Duodenal mucosa (tissue), 2 donors: Measurements from ENCODE around the gene CMPK2.

ENCODE experiments used
- H3K27ac ChIP-seq: one replicate; pipeline ENCODE4 v1.7.0; 2013; ENCODE audit warnings: low read depth, low read length
- H3K27me3 ChIP-seq, 2 donors: one replicate each; pipeline ENCODE4 v1.7.0; 2013; ENCODE audit warnings: low read length in 2 of 2, control low read depth in 1 of 2; ENCODE audit not compliant: insufficient read depth in 2 of 2, control insufficient read depth in 1 of 2
- H3K36me3 ChIP-seq, 2 donors: one replicate each; pipeline ENCODE4 v1.7.0; 2013; ENCODE audit warnings: low read length in 2 of 2, control low read depth in 1 of 2; ENCODE audit not compliant: insufficient read depth in 2 of 2, control insufficient read depth in 1 of 2
- H3K4me1 ChIP-seq, 2 donors: one replicate each; pipeline ENCODE4 v1.7.0; 2013; ENCODE audit warnings: low read length in 2 of 2, control low read depth in 1 of 2; ENCODE audit not compliant: insufficient read depth in 2 of 2, control insufficient read depth in 1 of 2
- H3K4me3 ChIP-seq, 2 donors: one replicate each; pipeline ENCODE4 v1.7.0; 2013; ENCODE audit warnings: low read length in 2 of 2, low read depth in 1 of 2
- H3K9ac ChIP-seq, 2 donors: one replicate each; pipeline ENCODE4 v1.7.0; 2013; ENCODE audit warnings: low read length in 2 of 2, low read depth in 1 of 2
- H3K9me3 ChIP-seq, 2 donors: one replicate each; pipeline ENCODE4 v1.7.0; 2013; ENCODE audit warnings: low read length in 2 of 2, control low read depth in 1 of 2; ENCODE audit not compliant: control insufficient read depth in 1 of 2

The CMPK2 gene

DNA sequence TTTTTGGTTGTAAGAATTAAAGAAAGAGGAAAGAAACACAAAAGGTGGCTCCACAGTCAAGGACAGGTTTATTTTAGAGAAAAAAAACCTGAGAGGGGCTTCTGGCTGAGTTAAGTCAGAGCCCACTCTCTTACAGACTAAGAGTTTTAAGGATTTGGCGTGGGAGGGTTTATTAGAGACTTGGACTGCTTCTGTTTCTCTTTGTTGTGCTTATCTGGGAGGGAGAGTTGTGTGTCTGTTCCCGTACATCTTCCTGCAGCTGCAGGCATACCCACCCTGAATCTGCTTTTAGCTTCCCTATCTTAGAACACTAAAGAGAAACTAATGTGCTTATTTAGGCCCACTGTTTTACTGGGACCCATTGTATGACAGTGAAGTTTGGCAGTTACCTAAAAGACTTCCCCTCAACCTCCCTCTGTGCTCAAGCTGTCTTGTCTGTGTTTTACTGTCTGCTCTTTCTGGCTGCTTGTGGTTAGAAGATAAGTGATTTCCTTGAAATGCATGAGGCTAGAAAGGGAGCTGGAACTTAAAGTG lies 14.6 kb upstream of the CMPK2 start:
- H3K4me3 ChIP-seq, result no peak overlapping the region
- H3K27ac ChIP-seq, result no peak overlapping the region
- no peaks in the 10 kb centered on the region for H3K27me3 ChIP-seq
- no peak overlapping the region for H3K9ac ChIP-seq
- H3K4me1 ChIP-seq, result peaks cover 7 to 15% of the 10 kb centered on the region in 2 donors
- H3K9me3 ChIP-seq, result no peaks in the 10 kb centered on the region
- no peaks in the 10 kb centered on the region for H3K36me3 ChIP-seq

DNA sequence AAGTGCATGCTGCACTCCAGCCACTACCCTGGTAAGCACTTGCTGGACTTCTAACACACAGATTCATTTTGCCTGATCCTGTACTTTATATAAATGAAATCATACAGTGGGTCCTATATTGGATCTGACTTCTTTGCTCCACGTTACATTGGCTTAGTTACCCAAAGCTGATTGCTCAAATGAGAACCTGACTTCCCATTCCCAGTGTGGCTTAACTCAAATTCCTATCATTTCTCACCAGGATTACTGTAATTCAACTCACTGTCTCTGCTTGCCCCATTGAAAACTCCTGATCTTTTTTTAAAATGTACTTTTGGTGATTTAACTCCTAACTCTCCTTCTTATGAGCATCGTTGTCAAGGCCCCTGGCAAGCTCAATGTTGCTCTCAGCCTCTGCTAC lies 13.3 kb upstream of the CMPK2 start:
- H3K9ac ChIP-seq, result no peak overlapping the region
- no peaks in the 10 kb centered on the region for H3K36me3 ChIP-seq
- H3K4me1 ChIP-seq, result peaks cover 7 to 15% of the 10 kb centered on the region in 2 donors
- no peak overlapping the region for H3K27ac ChIP-seq
- no peaks in the 10 kb centered on the region for H3K27me3 ChIP-seq
- no peaks in the 10 kb centered on the region for H3K9me3 ChIP-seq
- peak overlapping the region in 1 of 2 donors; percentile 4 for H3K4me3 ChIP-seq

- peaks cover 7 to 15% of the 10 kb centered on the region in 2 donors for H3K4me1 ChIP-seq
- H3K9me3 ChIP-seq, result no peaks in the 10 kb centered on the region
- no peaks in the 10 kb centered on the region for H3K27me3 ChIP-seq
- no peak overlapping the region for H3K27ac ChIP-seq
- no peak overlapping the region for H3K9ac ChIP-seq
- no peaks in the 10 kb centered on the region for H3K36me3 ChIP-seq
- H3K4me3 ChIP-seq, result peak overlapping the region in 1 of 2 donors; percentile 4
Measured at GRCh38 chr2:6878549-6878948, 12.8 kb upstream of the CMPK2 start.

- no peak within 1 kb of the TSS for H3K27ac ChIP-seq
- no peaks in the 10 kb centered on the region for H3K27me3 ChIP-seq
- H3K36me3 ChIP-seq, result no peaks in the 10 kb centered on the region
- peak within 1 kb of the TSS; percentile 60 to 63 for H3K4me3 ChIP-seq
- H3K9me3 ChIP-seq, result no peaks in the 10 kb centered on the region
- H3K9ac ChIP-seq, result peak within 1 kb of the TSS in 1 of 2 donors; percentile 54
- peaks cover 7 to 15% of the 10 kb centered on the region in 2 donors for H3K4me1 ChIP-seq
Measured at GRCh38 chr2:6877402-6878304, 11.9 kb upstream of the CMPK2 start, which contains the start of gene RSAD2. RSAD2 (plus strand) TSS chr2:6877777; CDS start chr2:6877801, 24 bp downstream.

GRCh38 chr2:6876309-6876708 lies 10.6 kb upstream of the CMPK2 start:
- peaks cover 7 to 15% of the 10 kb centered on the region in 2 donors for H3K4me1 ChIP-seq
- H3K36me3 ChIP-seq, result no peaks in the 10 kb centered on the region
- no peaks in the 10 kb centered on the region for H3K27me3 ChIP-seq
- H3K9ac ChIP-seq, result no peak overlapping the region
- no peaks in the 10 kb centered on the region for H3K9me3 ChIP-seq
- no peak overlapping the region for H3K27ac ChIP-seq
- no peak overlapping the region for H3K4me3 ChIP-seq

DNA sequence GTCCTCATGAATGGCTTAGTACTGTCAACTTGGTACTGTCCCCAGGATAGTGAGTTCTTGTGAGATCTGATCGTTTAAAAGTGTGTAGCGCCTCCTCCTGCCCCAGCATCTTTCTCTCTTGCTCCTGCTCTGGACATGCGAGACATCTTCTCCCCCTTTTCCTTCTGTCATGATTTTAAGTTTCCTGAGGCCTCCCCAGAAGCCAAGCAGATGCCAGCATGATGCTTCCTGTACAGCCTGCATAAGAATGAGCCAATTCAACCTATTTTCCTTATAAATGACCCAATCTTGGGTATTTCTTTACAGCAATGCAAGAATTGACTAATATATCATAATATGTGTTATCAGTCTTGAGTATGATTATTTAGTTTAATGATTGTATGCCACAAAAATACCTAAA lies 8.3 kb upstream of the CMPK2 start:
- Histone ChIP-seq H3K27me3 (no peaks in the 10 kb centered on the region), H3K27ac (no peak overlapping the region), H3K4me3 (no peak overlapping the region), H3K4me1 (peaks cover 7 to 15% of the 10 kb centered on the region in 2 donors), H3K9me3 (no peaks in the 10 kb centered on the region), H3K9ac (no peak overlapping the region), H3K36me3 (no peaks in the 10 kb centered on the region)

DNA sequence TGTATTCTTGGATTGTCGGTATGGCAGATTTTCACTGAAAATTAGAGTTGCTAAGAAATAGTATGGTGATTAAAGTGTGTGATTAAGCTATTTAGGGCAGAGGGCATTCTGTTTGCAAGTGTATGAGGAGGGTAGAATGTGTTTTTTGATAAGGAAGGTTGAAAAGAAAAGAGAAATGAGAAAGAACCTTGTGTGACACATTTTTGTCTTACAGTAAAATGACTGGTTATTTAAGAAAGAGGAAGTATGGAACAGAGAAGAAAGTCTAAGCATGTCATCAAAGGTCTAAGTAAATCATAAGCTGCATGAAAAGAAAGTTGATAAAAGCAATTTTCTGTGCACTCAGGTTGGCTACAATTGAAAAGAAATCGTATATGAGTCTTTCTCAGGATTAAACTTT lies 6.7 kb upstream of the CMPK2 start:
- Histone ChIP-seq H3K36me3 (no peaks in the 10 kb centered on the region), H3K4me3 (no peak overlapping the region), H3K27me3 (no peaks in the 10 kb centered on the region), H3K4me1 (peaks cover 0 to 3% of the 10 kb centered on the region in 2 donors), H3K27ac (no peak overlapping the region), H3K9ac (no peak overlapping the region), H3K9me3 (no peaks in the 10 kb centered on the region)

DNA sequence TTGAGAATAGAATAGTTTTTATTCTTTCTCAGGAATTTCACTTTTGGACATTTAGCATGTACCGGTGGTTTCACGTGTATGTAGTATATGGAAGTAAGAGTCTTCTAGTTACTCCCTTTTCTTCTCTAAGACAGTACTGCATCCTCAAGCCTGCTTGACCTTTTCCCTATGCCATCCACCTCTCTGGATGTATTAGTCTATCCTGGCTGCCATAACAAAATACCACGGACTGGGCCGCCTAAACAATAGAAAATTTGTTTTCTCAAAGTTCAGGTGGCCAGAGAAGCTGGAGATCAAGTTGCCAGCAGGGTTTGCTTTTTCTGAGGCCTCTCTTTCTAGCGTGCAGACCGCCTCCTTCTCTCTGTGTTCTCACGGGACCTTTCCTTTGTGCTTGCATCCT lies 1.3 kb upstream of the CMPK2 start:
- Histone ChIP-seq H3K27ac (no peak overlapping the region), H3K4me3 (no peak overlapping the region), H3K36me3 (no peaks in the 10 kb centered on the region), H3K9ac (no peak overlapping the region), H3K27me3 (no peaks in the 10 kb centered on the region), H3K9me3 (no peaks in the 10 kb centered on the region), H3K4me1 (peaks cover 5 to 6% of the 10 kb centered on the region in 2 donors)

DNA sequence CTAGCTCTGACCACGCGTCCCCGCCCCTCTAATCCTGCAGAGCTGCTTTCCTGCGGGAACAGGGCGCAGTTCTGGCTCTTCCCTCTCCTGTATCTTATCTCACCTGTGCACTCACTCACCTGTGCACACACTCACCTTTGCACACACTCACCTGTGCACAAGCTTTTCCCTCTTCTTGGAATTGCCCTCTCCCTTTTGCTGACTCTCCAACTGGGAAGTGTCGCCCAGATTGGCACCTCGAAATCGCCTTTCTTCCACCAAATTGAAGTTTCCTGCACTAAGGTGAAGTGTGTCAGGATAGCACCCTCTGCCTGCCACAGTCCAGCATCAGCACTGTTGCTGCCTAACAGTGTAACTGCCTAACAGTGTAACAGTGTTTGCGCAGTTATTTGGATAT lies 566 bp upstream of the CMPK2 start:
- H3K9me3 ChIP-seq, result no peaks in the 10 kb centered on the region
- peaks cover under 1 to 5% of the 10 kb centered on the region in 2 donors for H3K36me3 ChIP-seq
- H3K4me1 ChIP-seq, result peaks cover 5 to 6% of the 10 kb centered on the region in 2 donors
- peak overlapping the region; percentile 36 for H3K27ac ChIP-seq
- peak overlapping the region; percentile 33 to 75 for H3K9ac ChIP-seq
- H3K27me3 ChIP-seq, result no peaks in the 10 kb centered on the region
- H3K4me3 ChIP-seq, result peak overlapping the region; percentile 87 to 92

GRCh38 chr2:6864923-6865345 lies 773 bp downstream of the CMPK2 start:
- Histone ChIP-seq H3K27ac (no peak overlapping the region), H3K4me1 (peaks cover 5 to 6% of the 10 kb centered on the region in 2 donors), H3K9ac (peak overlapping the region; percentile 24 to 44), H3K4me3 (peak overlapping the region; percentile 87 to 92), H3K9me3 (peaks cover 6 to 7% of the 10 kb centered on the region in 2 donors), H3K36me3 (peaks cover 11 to 12% of the 10 kb centered on the region in 2 donors), H3K27me3 (no peaks in the 10 kb centered on the region)
